ENCODE measurements around the gene MET. TPM values are rescaled to one million over a fixed set of nuclear protein-coding genes. Genes with fewer than 3 reads are reported as not detected.
A peak's percentile ranks its signal among the peaks of the same experiment; 100 is the strongest.

The MET gene
- total RNA-seq, 1 experiment from 2014 or later = 5.0 TPM

DNA sequence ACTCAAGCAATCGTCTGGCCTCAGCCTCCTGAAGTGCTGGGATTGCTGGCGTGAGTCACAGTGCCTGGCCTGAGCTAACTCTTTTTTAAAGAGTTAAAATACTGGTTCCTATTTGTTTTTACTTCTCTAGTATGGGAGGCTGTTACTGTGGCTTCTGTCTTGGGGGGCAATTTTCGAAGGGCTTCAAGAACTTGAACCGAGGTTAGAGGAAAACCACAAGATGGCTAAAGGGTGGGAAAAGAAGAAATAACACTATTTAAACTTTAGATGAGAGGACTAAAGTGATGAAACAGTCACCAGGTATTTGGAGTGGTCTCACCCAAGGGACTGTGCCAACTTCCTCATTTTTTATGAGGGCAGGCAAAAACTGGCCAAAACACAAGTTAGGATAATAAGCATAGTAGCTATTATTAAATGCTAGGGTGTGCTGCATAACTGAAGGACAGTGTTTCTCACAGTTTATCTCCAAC is 17.8 kb downstream of the MET start:
- no peak overlapping the region for H3K18ac ChIP-seq (ENCODE audit: insufficient read length, low read depth, low read length)
- H3K14ac ChIP-seq (ENCODE audit: insufficient read depth, low read length) = no peak overlapping the region
- no peak overlapping the region for H2BK120ac ChIP-seq (ENCODE audit: low read depth, low read length, poor library complexity, severe bottlenecking)
- DNase-seq = no peak
- Mint-ChIP-seq H3K36me3 (ENCODE audit: insufficient read depth in 1 of 3, low read depth in 3 of 3) (peaks cover 0 to 3% (median 0%) of the 10 kb centered on the region in 3 experiments; a peak in 3 of 7 replicates), H3K27me3 (ENCODE audit: low read depth) (no peaks in the 10 kb centered on the region), H3K9me3 (no peaks in the 10 kb centered on the region), H3K4me1 (peaks cover 36% of the 10 kb centered on the region in 2 experiments), H3K27ac (peak overlapping the region in 1 of 3 experiments; percentile 75; a peak in 2 of 7 replicates), H3K4me3 (no peak overlapping the region)
- no peak overlapping the region for H3T11ph ChIP-seq (ENCODE audit: low read length)
- H3K9me3 ChIP-seq (ENCODE audit: control insufficient read depth, low read depth, low read length) = no peaks in the 10 kb centered on the region
- no peak overlapping the region for H4K5ac ChIP-seq (ENCODE audit: insufficient read length, low read depth, low read length)
- no peak overlapping the region for H2BK12ac ChIP-seq (ENCODE audit: insufficient read length, low read depth, low read length)
- no CpG with 5 or more reads among the region's 4 CpGs for WGBS (ENCODE audit: extremely low coverage, insufficient read length, low lambda C conversion rate)
- H2BK5ac ChIP-seq (ENCODE audit: insufficient read length, low read length) = no peak overlapping the region
- no peak overlapping the region for H4K8ac ChIP-seq (replicated peaks; ENCODE audit: insufficient read length, low read depth, low read length)
- H3K23ac ChIP-seq (ENCODE audit: insufficient read length, low read depth, low read length) = no peak overlapping the region
- H4K20me1 ChIP-seq (ENCODE audit: control insufficient read depth, insufficient read depth, insufficient read length) = no peaks in the 10 kb centered on the region
- peaks cover 3% of the 10 kb centered on the region; the same call in 1 of the 2 replicates for H3K4me1 ChIP-seq (ENCODE audit: insufficient read depth, low read length)
- no peak overlapping the region for H3K9ac ChIP-seq (ENCODE audit: extremely low read depth, insufficient read length, low read length)
- H2AK5ac ChIP-seq (ENCODE audit: insufficient read length, low read length) = no peak overlapping the region
- no peak overlapping the region for H2AFZ ChIP-seq (ENCODE audit: low read length)
- H3K56ac ChIP-seq (ENCODE audit: insufficient read length, low read depth, low read length) = no peak overlapping the region
- H4K91ac ChIP-seq (ENCODE audit: insufficient read length, low read depth, low read length) = no peak overlapping the region
- H3K79me1 ChIP-seq (ENCODE audit: insufficient read depth, low read depth, low read length, poor library complexity, severe bottlenecking) = no peaks in the 10 kb centered on the region
- H3K27ac ChIP-seq (ENCODE audit: insufficient read length, low read depth, low read length) = no peak overlapping the region
- TF ChIP-seq CTCF (conservative IDR thresholded peaks at IDR 0.05) = no peak
- no peaks in the 10 kb centered on the region for H3K23me2 ChIP-seq (ENCODE audit: insufficient read length, low read depth, low read length, poor library complexity, severe bottlenecking)
- no peaks in the 10 kb centered on the region for H3K79me2 ChIP-seq (ENCODE audit: insufficient read depth, low read length)
- H2BK20ac ChIP-seq (ENCODE audit: low read depth, low read length, poor library complexity, severe bottlenecking) = no peak overlapping the region
- no peak overlapping the region for H2BK15ac ChIP-seq (ENCODE audit: low read depth, low read length)
- H3K4me2 ChIP-seq (ENCODE audit: insufficient read depth, insufficient read length, low read length) = no peak overlapping the region
- H3K4ac ChIP-seq (ENCODE audit: low read depth, low read length) = no peak overlapping the region
- no peaks in the 10 kb centered on the region for H3K27me3 ChIP-seq (ENCODE audit: insufficient read depth, low read length)

All from H9 (cell line).